HepG2 (cell line): ENCODE data around the gene TRAPPC1. TPM values are rescaled to one million over a fixed set of nuclear protein-coding genes. Genes with fewer than 3 reads are reported as not detected.

Source experiments
- ELF3 ChIP-seq: IDR thresholded peaks from 2 replicates; pipeline ENCODE4 v1.6.1; 2016; ENCODE audit warnings: missing genetic modification reagents, missing compliant biosample characterization
- HES4 ChIP-seq: sonication (generic); formaldehyde crosslinking; IDR thresholded peaks from 2 replicates; pipeline ENCODE4 v1.9.0; 2021; ENCODE audit warnings: mild to moderate bottlenecking, missing genetic modification reagents, borderline replicate concordance
- HIVEP1 ChIP-seq: sonication (generic); formaldehyde crosslinking; IDR thresholded peaks from 2 replicates; pipeline ENCODE4 v1.4.0; 2020; ENCODE audit warnings: mild to moderate bottlenecking, missing genetic modification reagents
- NFKBIZ ChIP-seq: IDR thresholded peaks from 2 replicates; pipeline ENCODE4 v1.6.1; 2018; ENCODE audit warnings: missing genetic modification reagents, missing compliant biosample characterization
- NRL ChIP-seq: sonication (generic); formaldehyde crosslinking; IDR thresholded peaks from 2 replicates; pipeline ENCODE4 v1.5.0; 2020; ENCODE audit warnings: missing genetic modification reagents, mild to moderate bottlenecking, moderate library complexity, borderline replicate concordance
- PLRG1 ChIP-seq: fragments of 450-650 bp; conservative IDR thresholded peaks from 2 replicates; pipeline ENCODE4 v1.6.1; 2016
- SP4 ChIP-seq: sonication (generic); formaldehyde crosslinking; IDR thresholded peaks from 2 replicates; pipeline ENCODE4 v1.8.1; 2023; ENCODE audit warnings: mild to moderate bottlenecking, missing genetic modification reagents
- STAT5B ChIP-seq: sonication (generic); formaldehyde crosslinking; IDR thresholded peaks from 2 replicates; pipeline ENCODE4 v1.4.0; 2020; ENCODE audit warnings: missing genetic modification reagents
- TEAD3 ChIP-seq: optimal IDR thresholded peaks from 2 replicates; pipeline ENCODE3; 2016; ENCODE audit warnings: borderline replicate concordance
- THAP11 ChIP-seq: IDR thresholded peaks from 2 replicates; pipeline ENCODE4 v1.6.1; 2016; ENCODE audit warnings: missing biosample characterization, missing genetic modification reagents
- TSC22D2 ChIP-seq: sonication (generic); formaldehyde crosslinking; IDR thresholded peaks from 2 replicates; pipeline ENCODE4 v1.5.1; 2020; ENCODE audit warnings: missing genetic modification reagents, mild to moderate bottlenecking, borderline replicate concordance
- ZNF737 ChIP-seq: sonication (generic); formaldehyde crosslinking; IDR thresholded peaks from 2 replicates; pipeline ENCODE4 v1.5.0; 2020; ENCODE audit warnings: missing genetic modification reagents, mild to moderate bottlenecking, borderline replicate concordance
- polyA plus RNA-seq, 8 experiments: library from polyadenylated mRNA; depleted of rRNA in 3 of 8; stranded (reverse) in 7 of 8; unstranded in 1 of 8; fragments of >200 nt; fragmentation: Illumina TruSeq in 4 of 8; extraction: Trizol in 4 of 8; gene quantifications; 2 replicates each; pipeline versions ENCODE4 v1.2.1 to v1.2.3, GENCODE V29; 2011 to 2016; ENCODE audit warnings: low read depth in 4 of 8, missing spikeins in 1 of 8, mixed read lengths in 1 of 8; ENCODE audit not compliant: insufficient read depth in 1 of 8
- total RNA-seq, 5 experiments: library from RNA; depleted of rRNA; stranded (reverse); fragments of >200 nt; fragmentation: Illumina TruSeq; extraction: Trizol; gene quantifications; 2 replicates each; pipeline ENCODE4 v1.2.3, GENCODE V29; 2016; ENCODE audit warnings: low read depth in 1 of 5
- TF ChIP-seq, protein P1 (sequence below): sonication (generic); formaldehyde crosslinking; IDR thresholded peaks from 2 replicates; pipeline ENCODE4 v1.5.1; 2020; ENCODE audit warnings: mild to moderate bottlenecking, missing genetic modification reagents, moderate library complexity
- TF ChIP-seq, protein P2 (sequence below): sonication (generic); formaldehyde crosslinking; IDR thresholded peaks from 2 replicates; pipeline ENCODE4 v1.4.0; 2020; ENCODE audit warnings: mild to moderate bottlenecking, missing genetic modification reagents
- TF ChIP-seq, protein P3 (sequence below): sonication (generic); formaldehyde crosslinking; IDR thresholded peaks from 2 replicates; pipeline ENCODE4 v1.9.0; 2022; ENCODE audit warnings: missing genetic modification reagents, mild to moderate bottlenecking, borderline replicate concordance

TRAPPC1 gene
- total and polyA plus RNA-seq, 2 of the 13 experiments (the other 11 are each of a cell fraction or from before 2014, with no cell fraction given) = 28.1 to 44.9 TPM

DNA sequence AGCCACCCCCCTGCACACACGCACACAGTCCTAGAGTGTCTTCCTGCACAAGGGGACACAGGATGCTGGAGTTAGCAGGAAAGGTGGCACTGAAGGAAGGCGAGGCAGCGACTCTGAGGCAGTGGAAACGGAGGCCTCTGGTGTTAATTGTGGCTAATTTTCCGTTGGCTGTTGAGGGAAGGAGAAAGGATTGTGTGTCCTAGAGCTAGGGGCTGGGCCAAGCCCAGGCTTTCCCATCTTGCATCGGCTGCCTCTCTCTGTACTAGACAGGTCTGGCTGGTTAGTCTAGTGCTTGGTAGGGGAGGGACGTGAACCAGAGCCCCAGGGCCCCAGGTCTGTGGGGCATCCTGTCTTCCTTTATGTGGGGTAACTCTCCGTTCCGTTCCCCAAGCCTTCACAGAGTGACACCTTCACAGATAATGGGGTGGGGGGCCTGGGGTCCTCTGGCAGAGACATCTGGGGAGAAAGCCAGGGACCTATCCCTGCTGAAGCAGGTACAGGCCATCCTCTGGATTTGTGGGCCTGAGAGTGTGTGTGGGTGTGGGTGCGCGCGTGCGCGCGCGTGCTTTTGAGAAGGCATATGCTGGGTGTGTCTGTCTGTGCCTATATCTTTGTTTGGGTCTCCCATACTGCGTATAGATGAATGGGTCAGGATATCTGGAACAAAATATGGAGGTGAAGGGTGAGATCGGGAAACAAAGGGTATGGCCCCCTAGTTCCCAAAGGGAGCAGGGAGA lies 43.4 kb downstream of the TRAPPC1 start, which contains the start of gene CHD3 (continued):
- TF ChIP-seq, protein P1, sequence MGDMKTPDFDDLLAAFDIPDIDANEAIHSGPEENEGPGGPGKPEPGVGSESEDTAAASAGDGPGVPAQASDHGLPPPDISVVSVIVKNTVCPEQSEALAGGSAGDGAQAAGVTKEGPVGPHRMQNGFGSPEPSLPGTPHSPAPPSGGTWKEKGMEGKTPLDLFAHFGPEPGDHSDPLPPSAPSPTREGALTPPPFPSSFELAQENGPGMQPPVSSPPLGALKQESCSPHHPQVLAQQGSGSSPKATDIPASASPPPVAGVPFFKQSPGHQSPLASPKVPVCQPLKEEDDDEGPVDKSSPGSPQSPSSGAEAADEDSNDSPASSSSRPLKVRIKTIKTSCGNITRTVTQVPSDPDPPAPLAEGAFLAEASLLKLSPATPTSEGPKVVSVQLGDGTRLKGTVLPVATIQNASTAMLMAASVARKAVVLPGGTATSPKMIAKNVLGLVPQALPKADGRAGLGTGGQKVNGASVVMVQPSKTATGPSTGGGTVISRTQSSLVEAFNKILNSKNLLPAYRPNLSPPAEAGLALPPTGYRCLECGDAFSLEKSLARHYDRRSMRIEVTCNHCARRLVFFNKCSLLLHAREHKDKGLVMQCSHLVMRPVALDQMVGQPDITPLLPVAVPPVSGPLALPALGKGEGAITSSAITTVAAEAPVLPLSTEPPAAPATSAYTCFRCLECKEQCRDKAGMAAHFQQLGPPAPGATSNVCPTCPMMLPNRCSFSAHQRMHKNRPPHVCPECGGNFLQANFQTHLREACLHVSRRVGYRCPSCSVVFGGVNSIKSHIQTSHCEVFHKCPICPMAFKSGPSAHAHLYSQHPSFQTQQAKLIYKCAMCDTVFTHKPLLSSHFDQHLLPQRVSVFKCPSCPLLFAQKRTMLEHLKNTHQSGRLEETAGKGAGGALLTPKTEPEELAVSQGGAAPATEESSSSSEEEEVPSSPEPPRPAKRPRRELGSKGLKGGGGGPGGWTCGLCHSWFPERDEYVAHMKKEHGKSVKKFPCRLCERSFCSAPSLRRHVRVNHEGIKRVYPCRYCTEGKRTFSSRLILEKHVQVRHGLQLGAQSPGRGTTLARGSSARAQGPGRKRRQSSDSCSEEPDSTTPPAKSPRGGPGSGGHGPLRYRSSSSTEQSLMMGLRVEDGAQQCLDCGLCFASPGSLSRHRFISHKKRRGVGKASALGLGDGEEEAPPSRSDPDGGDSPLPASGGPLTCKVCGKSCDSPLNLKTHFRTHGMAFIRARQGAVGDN (CRISPR knock-in tag) = peak; percentile 68
- TF ChIP-seq NRL = no peak
- peak; percentile 37; the same call in 1 of the 2 replicates for TF ChIP-seq HIVEP1 (CRISPR knock-in tag)
- peak; percentile 15 for TF ChIP-seq TEAD3 (CRISPR knock-in tag)
- no peak for TF ChIP-seq PLRG1
- TF ChIP-seq ELF3 (CRISPR knock-in tag) = peak; percentile 1; the same call in 1 of the 2 replicates
- no peak for TF ChIP-seq NFKBIZ (CRISPR knock-in tag)
- 0 out of 2 replicates have a peak, but pooled peaks have one; percentile 11 for TF ChIP-seq THAP11
- no peak for TF ChIP-seq SP4 (CRISPR knock-in tag)
- TF ChIP-seq HES4 (CRISPR knock-in tag) = no peak
- 0 out of 2 replicates have a peak, but pooled peaks have one; percentile 49 for TF ChIP-seq ZNF737 (CRISPR knock-in tag)
- TF ChIP-seq TSC22D2 = 0 out of 2 replicates have a peak, but pooled peaks have one; percentile 16
- TF ChIP-seq, protein P2, sequence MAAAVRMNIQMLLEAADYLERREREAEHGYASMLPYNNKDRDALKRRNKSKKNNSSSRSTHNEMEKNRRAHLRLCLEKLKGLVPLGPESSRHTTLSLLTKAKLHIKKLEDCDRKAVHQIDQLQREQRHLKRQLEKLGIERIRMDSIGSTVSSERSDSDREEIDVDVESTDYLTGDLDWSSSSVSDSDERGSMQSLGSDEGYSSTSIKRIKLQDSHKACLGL (CRISPR knock-in tag) = peak; percentile 14; the same call in 1 of the 2 replicates
- TF ChIP-seq, protein P3, sequence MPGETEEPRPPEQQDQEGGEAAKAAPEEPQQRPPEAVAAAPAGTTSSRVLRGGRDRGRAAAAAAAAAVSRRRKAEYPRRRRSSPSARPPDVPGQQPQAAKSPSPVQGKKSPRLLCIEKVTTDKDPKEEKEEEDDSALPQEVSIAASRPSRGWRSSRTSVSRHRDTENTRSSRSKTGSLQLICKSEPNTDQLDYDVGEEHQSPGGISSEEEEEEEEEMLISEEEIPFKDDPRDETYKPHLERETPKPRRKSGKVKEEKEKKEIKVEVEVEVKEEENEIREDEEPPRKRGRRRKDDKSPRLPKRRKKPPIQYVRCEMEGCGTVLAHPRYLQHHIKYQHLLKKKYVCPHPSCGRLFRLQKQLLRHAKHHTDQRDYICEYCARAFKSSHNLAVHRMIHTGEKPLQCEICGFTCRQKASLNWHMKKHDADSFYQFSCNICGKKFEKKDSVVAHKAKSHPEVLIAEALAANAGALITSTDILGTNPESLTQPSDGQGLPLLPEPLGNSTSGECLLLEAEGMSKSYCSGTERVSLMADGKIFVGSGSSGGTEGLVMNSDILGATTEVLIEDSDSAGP (CRISPR knock-in tag) = peak; percentile 39; the same call in 1 of the 2 replicates
- TF ChIP-seq STAT5B = peak; percentile 5; the same call in 1 of the 2 replicates
